ENCODE data around the gene PGAM2. TPM values are rescaled to one million over a fixed set of nuclear protein-coding genes. Genes with fewer than 3 reads are reported as not detected.
A peak's percentile ranks its signal among the peaks of the same experiment; 100 is the strongest.

Gene PGAM2
- polyA plus RNA-seq, 3 donors, result 0.13 TPM; not detected in 2

GRCh38 chr7:44101966-44102845 is 36.8 kb upstream of the PGAM2 start:
- Histone ChIP-seq H3K27ac (ENCODE audit: low read depth in 1 of 2, low read length in 2 of 2) (no peak overlapping the region), H3K4me1 (ENCODE audit: control insufficient read depth in 1 of 2, insufficient read depth in 2 of 2, low read length in 2 of 2) (peaks cover 0 to 5% of the 10 kb centered on the region in 2 donors)

More at GRCh38 chr7:44101966-44102845, 36.8 kb upstream of the PGAM2 start:
- Mint-ChIP-seq H3K36me3 (no peaks in the 10 kb centered on the region), H3K27ac (peak overlapping the region in 1 of 7 donors; percentile 25), H3K4me1 (peaks cover 6% of the 10 kb centered on the region), H3K9me3 (peaks cover 0 to 8% (median 0%) of the 10 kb centered on the region in 7 donors), H3K4me3 (peak overlapping the region in 1 of 2 donors; percentile 70), H3K27me3 (ENCODE audit: low read depth in 3 of 3) (peaks cover 36 to 47% (median 38%) of the 10 kb centered on the region in 3 donors)
- Histone ChIP-seq H3K79me2 (ENCODE audit: insufficient read depth, low read length) (no peaks in the 10 kb centered on the region), H3K4me2 (replicated peaks; ENCODE audit: extremely low read depth, low read length, poor library complexity, severe bottlenecking) (no peak overlapping the region), H3K4me3 (replicated peaks in 1 of 3; ENCODE audit: low read depth in 2 of 3, low read length in 3 of 3) (no peak overlapping the region), H3K9ac (ENCODE audit: insufficient read depth, low read length, poor library complexity, severe bottlenecking) (no peak overlapping the region), H3K36me3 (replicated peaks in 1 of 2; ENCODE audit: control insufficient read depth in 1 of 2, insufficient read depth in 2 of 2, low read length in 2 of 2) (no peaks in the 10 kb centered on the region), H3K9me3 (replicated peaks in 1 of 2; ENCODE audit: control insufficient read depth in 1 of 2, insufficient read depth in 1 of 2, low read length in 2 of 2) (no peaks in the 10 kb centered on the region), H4K20me1 (ENCODE audit: insufficient read depth, low read length) (no peaks in the 10 kb centered on the region), H3K27me3 (ENCODE audit: control insufficient read depth in 2 of 2, insufficient read depth in 2 of 2, low read length in 2 of 2) (peaks cover 14 to 34% of the 10 kb centered on the region in 2 donors), H2AFZ (ENCODE audit: insufficient read depth, low read depth, low read length, poor library complexity, severe bottlenecking) (no peak overlapping the region)
- no peak for DNase-seq
- intact Hi-C loops (cut with micrococcal nuclease), result no loop called here
- no peak for TF ChIP-seq CTCF (IDR thresholded peaks at IDR 0.05)
- WGBS (ENCODE audit: insufficient coverage), result 94% methylated on average over 11 of the region's 14 CpGs
